Large intestine (tissue), 3 donors: ENCODE data around the gene PER1. TPM values are rescaled to one million over a fixed set of nuclear protein-coding genes. Genes with fewer than 3 reads are reported as not detected.
"Not testable (repeated sequence)": the region's sequence is repeated elsewhere in the genome, so short reads cannot be mapped to it uniquely, and the experiment has no call there.

Source experiments
- DNase-seq, 2 donors: peaks; one replicate each; pipeline versions ENCODE4 v3.0.0 to v3.0.0-alpha.2; 2013
- H3K27ac ChIP-seq: one replicate; pipeline ENCODE4 v1.5.1; 2013; ENCODE audit warnings: low read length
- H3K27me3 ChIP-seq: 2 replicates; pipeline ENCODE4 v1.6.1; 2013; ENCODE audit warnings: low read length; ENCODE audit not compliant: control insufficient read depth, insufficient read depth
- H3K36me3 ChIP-seq: 2 replicates; pipeline ENCODE4 v1.6.1; 2013; ENCODE audit warnings: low read length; ENCODE audit not compliant: control insufficient read depth, insufficient read depth
- H3K4me1 ChIP-seq: one replicate; pipeline ENCODE4 v1.6.1; 2013; ENCODE audit warnings: low read length; ENCODE audit not compliant: control insufficient read depth, insufficient read depth
- H3K4me3 ChIP-seq: one replicate; pipeline ENCODE4 v1.5.1; 2013; ENCODE audit warnings: low read length
- H3K9me3 ChIP-seq: one replicate; pipeline ENCODE4 v1.6.1; 2013; ENCODE audit warnings: mild to moderate bottlenecking, low read depth, low read length, moderate library complexity; ENCODE audit not compliant: control insufficient read depth
- WGBS: methylation state at CpG from one replicate; pipeline ENCODE4 v1.1.5; 2013; ENCODE audit warnings: low lambda C conversion rate; ENCODE audit not compliant: insufficient coverage; 5-methylcytosine and 5-hydroxymethylcytosine counted together
- polyA plus RNA-seq: library from polyadenylated mRNA; unstranded; fragments of 120-200 nt; gene quantifications from one replicate; pipeline ENCODE4 v1.2.1, GENCODE V29; 2013

PER1 gene
- polyA plus RNA-seq, 1 donor = 27.2 TPM

DNA sequence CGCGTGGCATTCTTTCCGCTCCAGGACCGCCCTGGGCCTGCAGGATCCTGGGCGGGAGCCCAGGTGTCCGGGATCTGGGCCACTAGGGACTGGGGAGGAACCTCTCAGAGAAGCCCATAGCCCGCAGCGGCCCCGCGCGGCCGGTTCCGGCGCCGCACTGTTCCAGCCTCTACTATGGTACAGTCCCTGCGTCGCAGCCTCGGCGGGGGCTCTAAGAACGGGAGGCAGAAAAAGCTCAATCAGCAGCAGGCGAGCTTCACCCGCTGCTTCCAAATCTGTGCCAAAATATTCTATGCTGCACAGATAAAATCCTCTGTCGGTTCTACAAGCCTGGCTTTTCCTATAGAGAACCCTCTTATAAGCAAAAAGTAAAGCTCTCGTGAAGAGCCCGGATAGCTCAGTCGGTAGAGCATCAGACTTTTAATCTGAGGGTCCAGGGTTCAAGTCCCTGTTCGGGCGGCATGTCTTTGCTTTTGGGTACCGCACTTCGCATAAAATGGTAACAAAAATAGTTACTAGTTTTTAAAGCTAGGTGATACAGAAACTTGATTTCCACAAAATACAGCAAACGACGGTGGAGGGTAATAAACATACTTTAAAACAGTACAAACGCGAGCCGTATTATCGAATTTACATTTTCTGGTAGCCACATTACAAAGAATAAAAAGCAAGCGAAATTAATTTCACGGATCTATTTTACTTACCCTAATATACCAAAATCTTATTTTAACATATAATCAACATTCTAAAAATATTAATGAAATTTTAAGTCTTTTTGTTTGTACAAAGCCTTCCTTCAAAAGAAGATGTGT lies 33.2 kb downstream of the PER1 start:
- Histone ChIP-seq H3K36me3 (no peaks in the 10 kb centered on the region), H3K9me3 (peaks cover 4% of the 10 kb centered on the region), H3K4me3 (peak overlapping the region; percentile 55), H3K4me1 (peaks cover 54% of the 10 kb centered on the region), H3K27me3 (peaks cover 67% of the 10 kb centered on the region), H3K27ac (peak overlapping the region; percentile 71)
- 1% methylated on average over 13 of the region's 38 CpGs for WGBS
- peak; percentile 71 to 81 for DNase-seq

DNA sequence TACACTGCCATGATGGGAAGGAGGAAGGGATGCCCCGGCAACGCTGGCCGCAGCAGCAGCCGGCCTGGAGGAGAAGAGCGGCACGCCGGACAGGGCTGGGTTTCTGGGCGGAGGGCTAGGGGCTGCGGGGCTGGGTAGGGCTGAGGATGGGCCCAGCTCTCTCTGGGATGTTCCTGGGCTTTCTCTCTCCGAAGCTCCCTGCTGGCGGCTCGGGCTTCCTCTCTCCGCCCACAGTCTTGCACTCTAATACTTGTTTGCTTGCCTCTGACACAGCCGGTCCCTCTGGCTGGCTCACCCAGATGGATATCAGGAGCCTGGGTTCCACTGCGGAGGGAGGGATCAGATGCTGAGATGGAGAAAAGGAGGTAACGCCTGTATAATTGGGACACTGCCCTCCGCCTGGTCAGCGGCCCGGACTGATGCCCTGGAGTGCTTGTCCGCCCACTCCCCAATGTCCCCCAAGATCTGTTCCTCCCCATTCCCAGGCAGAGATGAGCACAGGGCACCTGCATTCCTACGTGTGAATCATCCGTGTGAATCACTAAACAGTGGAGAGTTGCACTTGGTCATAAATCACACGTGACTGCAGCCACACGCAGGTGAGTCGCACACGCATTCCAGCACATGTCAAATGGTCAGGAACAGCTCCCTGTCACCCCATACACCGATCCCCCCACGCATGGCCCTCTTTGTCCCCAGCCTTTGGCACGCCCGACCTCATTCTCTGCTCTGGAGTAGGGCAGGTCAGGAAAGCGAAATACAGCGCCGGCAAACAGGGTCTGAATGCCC lies 34.0 kb downstream of the PER1 start, which contains the start of gene ALOXE3:
TSS of gene ALOXE3 (minus strand) at position 535 of the 789 bp plus-strand sequence. CDS start at position 11, 524 bp downstream.
- Histone ChIP-seq H3K9me3 (peaks cover 4% of the 10 kb centered on the region), H3K27me3 (peaks cover 66% of the 10 kb centered on the region), H3K4me1 (peaks cover 46% of the 10 kb centered on the region), H3K4me3 (peak within 1 kb of the TSS; percentile 55), H3K36me3 (no peaks in the 10 kb centered on the region), H3K27ac (peak within 1 kb of the TSS; percentile 71)
- no CpG with 5 or more reads among the region's 33 CpGs for WGBS
- peak; percentile 81 to 87 for DNase-seq

DNA sequence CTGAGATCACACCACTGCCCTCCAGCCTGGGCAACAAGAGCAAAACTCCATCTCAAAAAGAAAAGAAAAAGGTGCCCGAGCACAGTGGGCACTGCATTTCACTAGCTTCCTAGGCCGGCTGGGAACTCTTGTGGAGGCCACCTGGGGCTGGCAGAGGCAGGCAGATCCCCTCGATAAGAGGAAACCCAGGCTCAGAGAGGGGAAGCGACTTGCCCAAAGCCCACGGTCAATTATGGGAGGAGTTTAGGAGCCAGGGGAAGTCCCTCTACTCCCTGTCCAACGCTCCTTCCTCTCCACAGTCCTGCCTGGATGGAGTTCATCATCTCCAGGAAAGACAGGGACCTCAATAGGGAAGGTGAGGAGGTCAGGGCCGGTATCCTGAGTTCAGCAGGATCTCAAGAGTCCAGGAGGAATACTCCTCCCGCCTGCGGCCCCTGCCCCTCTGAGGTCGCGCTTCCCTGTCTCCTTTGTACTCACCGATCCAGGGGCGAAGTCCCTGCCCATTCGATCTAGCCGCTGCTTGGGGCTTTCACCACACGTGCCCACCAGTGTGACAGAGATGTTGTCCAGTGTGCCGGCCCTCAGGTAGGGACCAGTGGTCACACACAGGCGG lies 34.7 kb downstream of the PER1 start:
- H3K27me3 ChIP-seq = peaks cover 65% of the 10 kb centered on the region
- no peaks in the 10 kb centered on the region for H3K9me3 ChIP-seq
- H3K27ac ChIP-seq = peak overlapping the region; percentile 71
- WGBS = no CpG with 5 or more reads among the region's 18 CpGs
- H3K4me1 ChIP-seq = peaks cover 39% of the 10 kb centered on the region
- H3K36me3 ChIP-seq = no peaks in the 10 kb centered on the region
- H3K4me3 ChIP-seq = peak overlapping the region; percentile 55
- peak in 1 of 2 donors; percentile 55 for DNase-seq

DNA sequence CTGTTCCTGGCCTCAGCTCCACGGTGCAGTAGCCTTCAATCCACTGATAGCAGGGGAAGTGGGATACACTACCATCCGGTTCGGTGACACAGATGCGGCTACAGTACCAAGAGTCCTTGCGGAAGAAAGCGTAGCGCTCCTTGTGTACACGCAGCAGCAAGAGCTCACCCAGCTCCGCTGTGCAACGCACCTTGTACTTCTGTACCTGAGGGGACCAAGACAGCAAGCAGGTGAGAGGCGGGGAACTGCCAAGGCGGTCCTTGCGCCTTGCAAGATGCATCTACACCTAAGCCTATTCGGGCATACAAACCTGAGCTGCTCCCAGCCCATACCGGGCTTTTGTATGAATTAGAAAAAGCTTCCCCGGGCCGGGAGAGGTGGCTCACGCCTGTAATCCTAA lies 35.4 kb downstream of the PER1 start:
- peak in 1 of 2 donors; percentile 50 for DNase-seq
- no CpG with 5 or more reads among the region's 18 CpGs for WGBS
- H3K4me3 ChIP-seq = no peak overlapping the region
- peaks cover 34% of the 10 kb centered on the region for H3K4me1 ChIP-seq
- H3K9me3 ChIP-seq = no peaks in the 10 kb centered on the region
- no peaks in the 10 kb centered on the region for H3K36me3 ChIP-seq
- H3K27me3 ChIP-seq = peaks cover 65% of the 10 kb centered on the region
- H3K27ac ChIP-seq = no peak overlapping the region

DNA sequence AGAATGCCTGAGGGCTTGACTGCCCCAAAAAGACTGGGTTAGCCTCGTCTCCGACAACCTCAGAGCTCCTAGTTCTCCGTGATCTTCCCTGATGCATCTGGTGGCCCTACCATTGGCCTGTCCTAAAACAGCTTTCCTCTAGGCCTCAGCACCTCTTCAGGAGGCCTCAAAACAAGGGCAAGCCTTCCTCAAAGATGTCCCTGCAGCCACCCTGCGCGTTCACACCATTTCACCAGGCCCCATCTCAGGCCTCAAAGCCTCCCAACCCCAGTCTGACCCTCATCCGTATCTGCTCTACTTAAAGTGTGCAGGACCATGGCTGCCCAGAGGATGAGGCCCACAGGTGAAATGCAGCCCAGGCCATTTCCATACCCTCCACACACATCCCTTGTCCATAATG lies 41.3 kb downstream of the PER1 start:
- no peak for DNase-seq
- H3K27me3 ChIP-seq = peaks cover 70% of the 10 kb centered on the region
- WGBS = no CpG with 5 or more reads among the region's 6 CpGs

DNA sequence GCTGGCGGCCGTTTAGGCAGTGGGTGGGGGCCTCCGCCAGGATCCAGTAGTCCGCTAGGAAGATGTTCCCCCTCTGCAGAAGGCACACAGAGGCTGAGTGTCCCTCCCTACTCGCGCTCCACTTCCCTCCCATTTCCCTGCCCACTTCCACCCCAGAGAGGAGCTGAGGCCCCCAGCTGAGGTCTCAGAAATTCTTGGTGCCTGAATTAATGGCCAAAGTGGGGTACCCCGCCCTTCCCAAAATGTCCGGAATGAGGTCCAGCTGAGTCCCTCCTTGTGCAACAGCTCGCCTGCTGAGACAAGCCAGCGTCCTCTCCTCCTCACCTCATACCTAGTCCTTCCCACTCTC lies 41.8 kb downstream of the PER1 start:
- Histone ChIP-seq H3K27me3 (peaks cover 65% of the 10 kb centered on the region), H3K4me1 (peaks cover 9% of the 10 kb centered on the region), H3K27ac (no peak overlapping the region), H3K36me3 (no peaks in the 10 kb centered on the region), H3K9me3 (no peaks in the 10 kb centered on the region), H3K4me3 (no peak overlapping the region)
- DNase-seq = no peak
- no CpG with 5 or more reads among the region's 10 CpGs for WGBS

More for the DNA sequence above, 41.3 kb downstream of the PER1 start:
- no peaks in the 10 kb centered on the region for H3K9me3 ChIP-seq
- no peaks in the 10 kb centered on the region for H3K36me3 ChIP-seq
- no peak overlapping the region for H3K4me3 ChIP-seq
- H3K4me1 ChIP-seq = peaks cover 9% of the 10 kb centered on the region
- no peak overlapping the region for H3K27ac ChIP-seq

DNA sequence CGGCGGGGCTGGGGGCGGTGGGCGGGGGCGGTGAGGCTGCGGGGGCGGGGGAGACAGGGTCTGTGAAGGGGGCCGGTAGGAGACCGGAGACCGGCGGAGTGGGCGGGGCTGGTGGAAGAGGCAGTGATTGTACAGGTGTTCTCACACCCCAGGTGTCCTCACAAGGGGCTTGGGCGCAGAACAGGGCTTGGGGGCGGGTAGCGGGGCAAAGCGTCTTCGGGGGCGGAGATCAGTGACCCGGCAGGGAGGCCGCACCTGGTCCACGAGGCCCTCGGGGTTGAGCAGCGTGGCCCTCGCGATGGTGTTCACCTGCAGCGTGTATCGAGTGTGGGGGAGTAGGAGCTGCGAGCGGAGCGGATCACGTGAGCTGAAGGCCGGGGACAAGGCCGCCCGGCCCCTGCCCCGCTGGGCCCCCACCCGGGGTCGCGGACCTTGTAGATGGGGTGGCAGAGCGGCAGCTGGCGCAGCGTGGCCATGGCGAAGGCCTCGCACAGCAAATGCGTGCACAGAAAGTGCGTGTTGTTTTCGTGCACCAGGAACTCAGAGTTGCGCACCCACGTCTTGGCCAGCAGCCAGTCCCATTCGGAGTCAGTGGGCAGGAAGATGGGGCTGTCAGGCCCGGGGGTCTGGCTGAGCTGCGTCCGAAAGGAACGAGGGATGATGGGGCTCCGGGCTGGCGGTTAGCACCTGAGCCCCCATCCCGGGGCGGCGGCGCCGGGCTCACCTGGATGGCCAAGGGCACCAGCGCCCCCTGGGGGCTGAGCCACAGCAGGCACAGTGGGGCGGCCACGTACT lies 42.3 kb downstream of the PER1 start:
- Histone ChIP-seq H3K9me3 (no peaks in the 10 kb centered on the region), H3K36me3 (no peaks in the 10 kb centered on the region), H3K4me3 (peak overlapping the region; percentile 49), H3K27me3 (peaks cover 59% of the 10 kb centered on the region), H3K4me1 (peaks cover 9% of the 10 kb centered on the region), H3K27ac (no peak overlapping the region)
- DNase-seq = peak; percentile 59 to 63
- WGBS = no CpG with 5 or more reads among the region's 63 CpGs

DNA sequence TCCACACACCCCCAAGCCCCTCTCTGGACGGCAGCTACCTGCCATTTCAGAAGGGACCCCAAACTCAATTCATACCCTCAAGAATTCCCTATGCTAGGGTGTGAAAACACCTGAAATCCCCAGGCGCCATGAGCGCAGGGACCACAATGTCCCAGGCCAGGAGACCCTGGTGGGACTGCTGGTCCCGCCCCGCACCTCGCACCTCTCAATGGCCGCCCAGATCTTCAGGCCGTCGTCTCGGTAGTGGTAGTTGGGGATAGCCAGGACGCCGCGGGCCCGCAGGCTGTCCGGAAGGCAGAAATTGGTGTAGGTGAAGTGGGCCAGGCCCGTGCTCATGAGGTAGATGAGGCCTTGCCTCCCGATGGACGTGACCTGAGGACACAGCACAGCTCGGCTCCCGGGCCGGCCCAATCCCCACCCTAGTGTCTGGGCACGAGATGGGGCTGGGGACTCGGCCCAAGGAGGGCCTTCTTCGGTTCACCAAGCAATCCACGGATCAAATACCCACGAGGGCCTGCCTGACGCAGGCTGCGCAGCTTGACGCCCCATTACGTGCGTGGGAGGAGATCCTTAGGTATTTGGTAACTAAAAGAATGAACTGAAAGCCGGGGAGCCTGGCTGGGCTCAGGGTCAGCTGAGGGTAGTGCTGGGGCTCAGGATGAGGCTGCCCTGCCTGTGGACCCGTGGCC lies 43.1 kb downstream of the PER1 start:
- DNase-seq = no peak
- Histone ChIP-seq H3K4me1 (peaks cover 9% of the 10 kb centered on the region), H3K9me3 (no peaks in the 10 kb centered on the region), H3K4me3 (no peak overlapping the region), H3K36me3 (no peaks in the 10 kb centered on the region), H3K27ac (no peak overlapping the region), H3K27me3 (peaks cover 55% of the 10 kb centered on the region)
- WGBS = no CpG with 5 or more reads among the region's 33 CpGs

DNA sequence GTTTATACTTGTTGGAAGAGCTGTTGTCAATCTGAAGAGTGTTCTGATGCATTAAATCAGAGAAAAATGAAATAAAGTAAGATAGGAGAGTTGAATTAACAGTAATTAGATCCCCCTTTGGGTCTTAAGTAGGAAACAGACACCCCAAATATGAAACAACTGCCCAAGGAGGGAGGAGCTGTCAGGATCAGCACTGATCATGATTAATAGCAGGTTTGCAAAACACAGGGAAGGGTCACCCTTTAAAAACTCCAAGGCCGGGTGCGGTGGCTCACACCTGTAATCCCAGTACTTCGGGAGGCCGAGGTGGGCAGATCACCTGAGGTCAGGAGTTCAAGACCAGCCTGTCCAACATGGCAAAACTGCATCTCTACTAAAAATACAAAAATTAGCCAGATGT lies 45.2 kb downstream of the PER1 start:
- H3K9me3 ChIP-seq, H3K4me1 ChIP-seq, H3K36me3 ChIP-seq, H3K27ac ChIP-seq, DNase-seq, H3K4me3 ChIP-seq: not testable (repeated sequence)
- peaks cover 44% of the 10 kb centered on the region for H3K27me3 ChIP-seq
- WGBS = no CpG with 5 or more reads among the region's 4 CpGs
